ENCODE measurements around the gene DPP10.

The DPP10 gene

DNA sequence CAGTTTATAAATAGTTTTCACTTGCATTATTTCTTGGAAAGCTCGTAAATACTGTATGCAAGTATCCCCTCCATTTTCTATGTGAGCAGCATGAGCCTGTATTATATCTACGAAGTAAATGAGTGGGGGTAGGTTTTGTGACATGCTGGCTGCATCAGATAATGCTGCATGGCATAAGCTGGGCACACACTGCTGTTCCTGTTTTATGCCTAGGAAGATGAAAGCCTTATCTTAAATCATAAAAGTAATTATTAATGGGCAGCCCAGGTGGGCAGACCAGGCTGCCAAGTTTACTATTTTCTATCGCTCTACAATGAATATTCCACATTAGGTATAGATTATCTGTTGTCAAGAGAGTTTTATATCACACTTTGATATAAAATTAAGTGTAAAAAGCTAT lies 854.6 kb downstream of the DPP10 start:
- no peaks in the 10 kb centered on the region for H3K36me3 ChIP-seq (ENCODE audit: control insufficient read depth in 1 of 2, insufficient read depth in 2 of 2, low read length in 2 of 2)

DNA sequence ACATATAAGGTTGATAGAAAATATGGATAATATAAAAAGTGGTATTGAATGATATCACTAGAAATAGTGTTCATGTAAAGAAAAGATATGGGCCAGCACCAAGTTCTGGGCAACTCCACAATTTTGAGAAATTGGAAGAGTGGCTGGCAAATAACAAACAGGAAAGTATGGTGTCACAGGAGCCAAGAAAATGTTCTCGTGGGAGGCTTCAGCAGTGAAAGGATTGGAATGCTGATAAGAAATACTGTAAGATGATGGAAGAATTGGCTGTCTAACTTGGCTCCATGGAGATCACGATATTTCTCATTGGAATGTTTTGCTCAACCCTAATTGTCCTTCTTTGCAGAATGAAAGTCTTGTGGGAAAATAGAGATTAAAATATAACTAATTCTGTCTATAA lies 856.8 kb downstream of the DPP10 start:
- Histone ChIP-seq H2BK5ac (ENCODE audit: low read depth, low read length, poor library complexity) (no peak overlapping the region), H2AK5ac (ENCODE audit: low read length) (no peak overlapping the region), H2BK120ac (ENCODE audit: insufficient read depth, low read length, poor library complexity) (no peak overlapping the region), H3K9me3 (ENCODE audit: insufficient read depth, low read depth, low read length) (no peaks in the 10 kb centered on the region), H3K9ac (ENCODE audit: low read length) (no peak overlapping the region), H4K91ac (ENCODE audit: low read depth, low read length) (no peak overlapping the region), H3K4me1 (ENCODE audit: control insufficient read depth in 1 of 2, insufficient read depth in 2 of 2, low read length in 2 of 2) (no peaks in the 10 kb centered on the region), H4K12ac (ENCODE audit: low read depth, low read length) (no peak overlapping the region), H3K23ac (ENCODE audit: low read length) (no peak overlapping the region), H3K79me1 (ENCODE audit: low read length) (no peaks in the 10 kb centered on the region), H4K8ac (ENCODE audit: low read depth, low read length) (no peak overlapping the region), H3K79me2 (ENCODE audit: control insufficient read depth, insufficient read depth, low read length, poor library complexity) (no peaks in the 10 kb centered on the region), H2BK12ac (ENCODE audit: low read length) (no peak overlapping the region), H3K4ac (ENCODE audit: low read depth, low read length) (no peak overlapping the region), H3K27ac (ENCODE audit: low read depth, low read length) (no peak overlapping the region), H3K4me3 (ENCODE audit: low read depth, low read length) (no peak overlapping the region), H3K14ac (ENCODE audit: low read length) (no peak overlapping the region), H3K36me3 (ENCODE audit: control insufficient read depth in 1 of 2, insufficient read depth in 2 of 2, low read length in 2 of 2) (no peaks in the 10 kb centered on the region), H3K18ac (ENCODE audit: low read length) (no peak overlapping the region), H2AFZ (ENCODE audit: insufficient read depth, low read length, poor library complexity) (no peak overlapping the region), H3K27me3 (ENCODE audit: insufficient read depth, low read length) (no peaks in the 10 kb centered on the region), H3K4me2 (ENCODE audit: low read length) (no peak overlapping the region)
- DNase-seq = no peak
- WGBS (ENCODE audit: extremely low coverage, insufficient coverage, insufficient read length) = no CpG with 5 or more reads among the region's 2 CpGs

More for the DNA sequence above, 854.6 kb downstream of the DPP10 start:
- H4K12ac ChIP-seq (ENCODE audit: low read depth, low read length) = no peak overlapping the region
- no peak overlapping the region for H2AK5ac ChIP-seq (ENCODE audit: low read length)
- no peak overlapping the region for H2BK12ac ChIP-seq (ENCODE audit: low read length)
- H3K79me1 ChIP-seq (ENCODE audit: low read length) = no peaks in the 10 kb centered on the region
- H2AFZ ChIP-seq (ENCODE audit: insufficient read depth, low read length, poor library complexity) = no peak overlapping the region
- WGBS (ENCODE audit: extremely low coverage, insufficient coverage, insufficient read length) = no CpG with 5 or more reads among the region's 3 CpGs
- H3K14ac ChIP-seq (ENCODE audit: low read length) = no peak overlapping the region
- no peaks in the 10 kb centered on the region for H3K4me1 ChIP-seq (ENCODE audit: control insufficient read depth in 1 of 2, insufficient read depth in 2 of 2, low read length in 2 of 2)
- no peak overlapping the region for H4K91ac ChIP-seq (ENCODE audit: low read depth, low read length)
- no peaks in the 10 kb centered on the region for H3K9me3 ChIP-seq (ENCODE audit: insufficient read depth, low read depth, low read length)
- no peak overlapping the region for H2BK120ac ChIP-seq (ENCODE audit: insufficient read depth, low read length, poor library complexity)
- H3K4me2 ChIP-seq (ENCODE audit: low read length) = no peak overlapping the region
- H3K27me3 ChIP-seq (ENCODE audit: insufficient read depth, low read length) = peaks cover 2% of the 10 kb centered on the region
- H2BK5ac ChIP-seq (ENCODE audit: low read depth, low read length, poor library complexity) = no peak overlapping the region
- no peak overlapping the region for H3K9ac ChIP-seq (ENCODE audit: low read length)
- H3K18ac ChIP-seq (ENCODE audit: low read length) = no peak overlapping the region
- no peak overlapping the region for H3K4ac ChIP-seq (ENCODE audit: low read depth, low read length)
- H4K8ac ChIP-seq (ENCODE audit: low read depth, low read length) = no peak overlapping the region
- no peak overlapping the region for H3K23ac ChIP-seq (ENCODE audit: low read length)
- H3K27ac ChIP-seq (ENCODE audit: low read depth, low read length) = no peak overlapping the region
- H3K79me2 ChIP-seq (ENCODE audit: control insufficient read depth, insufficient read depth, low read length, poor library complexity) = no peaks in the 10 kb centered on the region
- no peak overlapping the region for H3K4me3 ChIP-seq (ENCODE audit: low read depth, low read length)
- DNase-seq = no peak

DNA sequence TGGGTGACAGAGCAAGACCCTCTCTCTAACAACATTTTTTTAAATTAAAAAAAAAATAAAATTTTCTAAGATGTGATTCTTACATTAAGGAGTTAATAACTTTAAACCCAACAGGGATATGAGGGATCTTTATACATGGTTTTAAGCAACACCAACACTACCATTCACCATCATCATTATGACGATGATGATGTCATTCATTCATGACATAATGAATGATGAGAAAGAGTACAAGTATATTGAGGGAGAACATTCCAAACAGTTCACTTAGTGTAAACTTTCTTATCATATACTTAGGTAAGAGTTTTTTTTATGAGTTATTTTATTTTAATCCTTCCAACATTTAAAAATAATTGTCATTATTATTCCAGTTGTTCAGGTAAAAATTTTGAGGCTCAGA lies 863.3 kb downstream of the DPP10 start:
- Histone ChIP-seq H2BK12ac (ENCODE audit: low read length) (no peak overlapping the region), H3K14ac (ENCODE audit: low read length) (no peak overlapping the region), H2AFZ (ENCODE audit: insufficient read depth, low read length, poor library complexity) (no peak overlapping the region), H2BK5ac (ENCODE audit: low read depth, low read length, poor library complexity) (no peak overlapping the region), H3K36me3 (ENCODE audit: control insufficient read depth in 1 of 2, insufficient read depth in 2 of 2, low read length in 2 of 2) (no peaks in the 10 kb centered on the region), H3K18ac (ENCODE audit: low read length) (no peak overlapping the region), H4K12ac (ENCODE audit: low read depth, low read length) (no peak overlapping the region), H4K8ac (ENCODE audit: low read depth, low read length) (no peak overlapping the region), H3K4ac (ENCODE audit: low read depth, low read length) (no peak overlapping the region), H3K4me2 (ENCODE audit: low read length) (no peak overlapping the region), H2AK5ac (ENCODE audit: low read length) (no peak overlapping the region), H3K27me3 (ENCODE audit: insufficient read depth, low read length) (no peaks in the 10 kb centered on the region), H3K4me1 (ENCODE audit: control insufficient read depth in 1 of 2, insufficient read depth in 2 of 2, low read length in 2 of 2) (no peaks in the 10 kb centered on the region), H4K91ac (ENCODE audit: low read depth, low read length) (no peak overlapping the region), H3K79me1 (ENCODE audit: low read length) (no peaks in the 10 kb centered on the region), H3K9me3 (ENCODE audit: insufficient read depth, low read depth, low read length) (no peaks in the 10 kb centered on the region), H3K4me3 (ENCODE audit: low read depth, low read length) (no peak overlapping the region), H3K9ac (ENCODE audit: low read length) (no peak overlapping the region), H3K27ac (ENCODE audit: low read depth, low read length) (no peak overlapping the region), H3K79me2 (ENCODE audit: control insufficient read depth, insufficient read depth, low read length, poor library complexity) (no peaks in the 10 kb centered on the region), H2BK120ac (ENCODE audit: insufficient read depth, low read length, poor library complexity) (no peak overlapping the region), H3K23ac (ENCODE audit: low read length) (no peak overlapping the region)
- no CpG with 5 or more reads among the region's 1 CpG for WGBS (ENCODE audit: extremely low coverage, insufficient coverage, insufficient read length)
- no peak for DNase-seq

DNA sequence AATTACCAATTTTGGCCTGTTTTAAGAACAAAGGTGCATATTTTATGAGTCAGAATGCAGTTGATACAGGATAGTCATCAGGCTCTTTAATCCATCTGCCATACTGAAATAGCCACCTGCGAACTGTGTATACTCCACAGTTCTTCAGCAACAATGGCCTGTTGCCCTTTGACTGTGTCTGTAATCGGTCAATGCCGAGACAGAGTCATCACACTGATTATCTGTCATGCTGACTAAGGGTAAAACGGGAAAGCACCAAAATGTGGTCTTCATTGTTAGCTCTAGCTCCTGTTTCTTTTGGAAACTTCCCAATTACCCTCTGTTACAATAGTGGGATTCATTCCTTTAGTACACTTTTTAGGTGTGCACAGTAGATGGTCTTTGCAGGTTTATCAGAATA lies 871.7 kb downstream of the DPP10 start:
- no peaks in the 10 kb centered on the region for H3K79me1 ChIP-seq (ENCODE audit: low read length)
- H2BK5ac ChIP-seq (ENCODE audit: low read depth, low read length, poor library complexity) = no peak overlapping the region
- no CpG with 5 or more reads among the region's 4 CpGs for WGBS (ENCODE audit: extremely low coverage, insufficient coverage, insufficient read length)
- no peak for DNase-seq
- no peak overlapping the region for H3K14ac ChIP-seq (ENCODE audit: low read length)
- no peak overlapping the region for H3K4me3 ChIP-seq (ENCODE audit: low read depth, low read length)
- H3K18ac ChIP-seq (ENCODE audit: low read length) = no peak overlapping the region
- no peak overlapping the region for H2BK12ac ChIP-seq (ENCODE audit: low read length)
- H3K27me3 ChIP-seq (ENCODE audit: insufficient read depth, low read length) = no peaks in the 10 kb centered on the region
- H3K4me2 ChIP-seq (ENCODE audit: low read length) = no peak overlapping the region
- H3K4ac ChIP-seq (ENCODE audit: low read depth, low read length) = no peak overlapping the region
- no peak overlapping the region for H4K91ac ChIP-seq (ENCODE audit: low read depth, low read length)
- H3K79me2 ChIP-seq (ENCODE audit: control insufficient read depth, insufficient read depth, low read length, poor library complexity) = no peaks in the 10 kb centered on the region
- no peak overlapping the region for H3K9ac ChIP-seq (ENCODE audit: low read length)
- no peaks in the 10 kb centered on the region for H3K4me1 ChIP-seq (ENCODE audit: control insufficient read depth in 1 of 2, insufficient read depth in 2 of 2, low read length in 2 of 2)
- H3K36me3 ChIP-seq (ENCODE audit: control insufficient read depth in 1 of 2, insufficient read depth in 2 of 2, low read length in 2 of 2) = no peaks in the 10 kb centered on the region
- no peak overlapping the region for H2BK120ac ChIP-seq (ENCODE audit: insufficient read depth, low read length, poor library complexity)
- no peak overlapping the region for H2AFZ ChIP-seq (ENCODE audit: insufficient read depth, low read length, poor library complexity)
- no peak overlapping the region for H2AK5ac ChIP-seq (ENCODE audit: low read length)
- H3K23ac ChIP-seq (ENCODE audit: low read length) = no peak overlapping the region
- H3K9me3 ChIP-seq (ENCODE audit: insufficient read depth, low read depth, low read length) = no peaks in the 10 kb centered on the region
- no peak overlapping the region for H4K8ac ChIP-seq (ENCODE audit: low read depth, low read length)
- no peak overlapping the region for H4K12ac ChIP-seq (ENCODE audit: low read depth, low read length)
- H3K27ac ChIP-seq (ENCODE audit: low read depth, low read length) = no peak overlapping the region
